Upper lobe of left lung (tissue), 6 donors: ENCODE measurements around the gene POT1. TPM values are rescaled to one million over a fixed set of nuclear protein-coding genes. Genes with fewer than 3 reads are reported as not detected.
A peak's percentile ranks its signal among the peaks of the same experiment; 100 is the strongest.

Source experiments
- ATAC-seq, 2 donors: fragments of 200-7000 bp; cut with Tn5 transposase; one replicate each; pipeline ENCODE4 v1.9.1; 2022; ENCODE audit warnings: mild to moderate bottlenecking in 2 of 2, moderate library complexity in 2 of 2; ENCODE audit not compliant: low FRiP score in 2 of 2
- DNase-seq, 2 donors: peaks; one replicate each; pipeline ENCODE4 v3.0.0-alpha.2; 2019 to 2020
- H3K27ac ChIP-seq, 4 donors: fragments of 200-600 bp; sonication (generic); one replicate each; pipeline ENCODE4 v1.5.1; 2016 to 2019
- H3K27me3 ChIP-seq, 4 donors: fragments of 200-600 bp; sonication (generic); one replicate each; pipeline ENCODE4 v1.5.1; 2017 to 2019
- H3K36me3 ChIP-seq, 4 donors: fragments of 200-600 bp; sonication (generic); one replicate each; pipeline ENCODE4 v1.5.1; 2016 to 2019
- H3K4me1 ChIP-seq, 4 donors: fragments of 200-600 bp; sonication (generic); one replicate each; pipeline ENCODE4 v1.5.1; 2018 to 2019
- H3K4me3 ChIP-seq, 4 donors: fragments of 200-600 bp; sonication (generic); one replicate each; pipeline ENCODE4 v1.5.1; 2017 to 2019; ENCODE audit warnings: mild to moderate bottlenecking in 2 of 4, moderate library complexity in 1 of 4
- H3K9me3 ChIP-seq, 4 donors: fragments of 200-600 bp; sonication (generic); one replicate each; pipeline ENCODE4 v1.5.1; 2018 to 2019
- EP300 ChIP-seq, 4 donors: sonication (generic); formaldehyde crosslinking; IDR thresholded peaks; one replicate each; pipeline ENCODE4 v1.5.1; 2017; ENCODE audit warnings: antibody characterized with exemption in 4 of 4, control low read depth in 2 of 4
- POLR2A ChIP-seq, 4 donors: fragments of 450-650 bp; IDR thresholded peaks; one replicate each; pipeline ENCODE4 v1.5.1; 2016 to 2017; ENCODE audit warnings: antibody characterized with exemption in 4 of 4, mild to moderate bottlenecking in 2 of 4
- POLR2AphosphoS5 ChIP-seq, 2 donors: sonication (generic); formaldehyde crosslinking; IDR thresholded peaks; one replicate each; pipeline ENCODE4 v1.5.1; 2017; ENCODE audit warnings: antibody characterized with exemption in 2 of 2
- WGBS, 2 donors: methylation state at CpG; one replicate each; pipeline ENCODE4 v1.1.5; 2017 to 2018; 5-methylcytosine and 5-hydroxymethylcytosine counted together
- total RNA-seq, 6 donors: library from RNA; depleted of rRNA in 4 of 6; stranded (reverse); fragments of >200 nt in 4 of 6; gene quantifications; one replicate each; pipeline versions ENCODE4 v1.1.0 to v1.2.1, GENCODE V29; 2016 to 2021
- TF ChIP-seq, protein P1 (sequence below), 6 experiments: fragments of 450-650 bp in 4 of 6; fragments of 200-600 bp in 2 of 6; sonication (generic) in 2 of 6; IDR thresholded peaks; one replicate each; pipeline ENCODE4 v1.5.1; 2016 to 2019; ENCODE audit warnings: antibody characterized with exemption in 6 of 6
- donor health status: DM: no; HTN: no; CAD: no; lungs with moderate emphysema.
- donor health status: DM: no; HTN: yes; CAD: no; lungs with severe emphysema.

Gene POT1
- total RNA-seq, 6 donors from 2014 or later: 9.3 to 26.7 (median 14.7) TPM

DNA sequence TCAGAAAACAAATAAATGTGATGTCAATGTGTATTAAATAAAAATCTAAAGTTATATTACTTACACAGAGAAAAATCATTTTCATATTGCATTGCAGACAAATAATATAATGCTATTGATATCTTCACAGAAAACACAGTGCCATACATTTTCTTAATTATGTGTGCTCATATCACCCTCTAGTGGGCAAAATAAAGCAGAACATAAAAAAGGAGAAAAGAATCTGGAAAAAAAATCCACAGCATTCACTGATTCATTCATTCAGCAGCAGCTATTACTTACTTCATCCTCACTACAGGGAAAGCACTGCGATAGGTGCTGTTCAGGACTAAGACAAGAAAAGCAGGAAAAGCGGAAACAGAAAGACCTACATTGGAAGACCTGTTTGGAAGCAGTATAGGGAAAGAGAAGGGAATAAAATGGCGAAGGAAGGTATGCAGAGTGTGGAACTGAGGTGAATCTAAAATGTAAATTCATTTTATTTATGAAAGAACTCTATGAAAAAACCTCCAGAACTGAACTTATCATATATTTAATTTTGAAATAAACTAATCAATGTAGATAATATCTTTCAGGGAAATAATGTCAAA, 73.2 kb downstream of the POT1 start:
- no peak overlapping the region for H3K4me3 ChIP-seq
- WGBS, 2 donors: 90 to 93% methylated on average over 3 of the region's 3 CpGs
- peak in 1 of 2 donors; percentile 35 for ATAC-seq
- no peak for TF ChIP-seq POLR2AphosphoS5 (IDR thresholded peaks at IDR 0.05)
- no peak for TF ChIP-seq EP300 (IDR thresholded peaks at IDR 0.05)
- TF ChIP-seq POLR2A (IDR thresholded peaks at IDR 0.05): no peak
- TF ChIP-seq, protein P1, sequence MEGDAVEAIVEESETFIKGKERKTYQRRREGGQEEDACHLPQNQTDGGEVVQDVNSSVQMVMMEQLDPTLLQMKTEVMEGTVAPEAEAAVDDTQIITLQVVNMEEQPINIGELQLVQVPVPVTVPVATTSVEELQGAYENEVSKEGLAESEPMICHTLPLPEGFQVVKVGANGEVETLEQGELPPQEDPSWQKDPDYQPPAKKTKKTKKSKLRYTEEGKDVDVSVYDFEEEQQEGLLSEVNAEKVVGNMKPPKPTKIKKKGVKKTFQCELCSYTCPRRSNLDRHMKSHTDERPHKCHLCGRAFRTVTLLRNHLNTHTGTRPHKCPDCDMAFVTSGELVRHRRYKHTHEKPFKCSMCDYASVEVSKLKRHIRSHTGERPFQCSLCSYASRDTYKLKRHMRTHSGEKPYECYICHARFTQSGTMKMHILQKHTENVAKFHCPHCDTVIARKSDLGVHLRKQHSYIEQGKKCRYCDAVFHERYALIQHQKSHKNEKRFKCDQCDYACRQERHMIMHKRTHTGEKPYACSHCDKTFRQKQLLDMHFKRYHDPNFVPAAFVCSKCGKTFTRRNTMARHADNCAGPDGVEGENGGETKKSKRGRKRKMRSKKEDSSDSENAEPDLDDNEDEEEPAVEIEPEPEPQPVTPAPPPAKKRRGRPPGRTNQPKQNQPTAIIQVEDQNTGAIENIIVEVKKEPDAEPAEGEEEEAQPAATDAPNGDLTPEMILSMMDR (IDR thresholded peaks at IDR 0.05): peak in 5 of 6 experiments; percentile 19 to 49 (median 45)
- H3K9me3 ChIP-seq: no peaks in the 10 kb centered on the region
- H3K27me3 ChIP-seq: no peaks in the 10 kb centered on the region
- no peaks in the 10 kb centered on the region for H3K4me1 ChIP-seq
- H3K36me3 ChIP-seq: peaks cover 0 to 18% (median 1%) of the 10 kb centered on the region in 4 donors
- H3K27ac ChIP-seq: no peak overlapping the region
- DNase-seq: no peak

DNA sequence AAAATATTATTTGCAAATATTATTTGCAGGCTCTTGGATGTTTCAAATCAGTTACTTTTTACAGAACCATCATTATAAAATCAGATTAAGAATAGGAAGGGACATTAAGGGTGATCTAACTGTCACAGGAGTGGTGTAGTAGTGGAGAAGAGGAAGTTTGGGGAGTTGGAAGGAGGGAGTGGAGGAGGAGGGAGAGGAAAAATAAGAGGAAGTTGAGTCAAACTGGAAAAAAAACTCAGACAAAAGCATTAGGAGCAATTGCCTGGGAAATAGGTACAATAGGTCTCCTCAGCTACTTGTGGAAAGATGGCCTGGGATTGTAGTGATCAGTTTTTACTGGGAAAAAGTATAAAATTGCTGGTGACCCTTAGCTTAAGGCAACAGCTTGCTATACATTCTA, 86.3 kb downstream of the POT1 start:
- peaks cover 0 to 16% (median 3%) of the 10 kb centered on the region in 4 donors for H3K36me3 ChIP-seq
- H3K9me3 ChIP-seq: no peaks in the 10 kb centered on the region
- ATAC-seq: no peak
- TF ChIP-seq POLR2A (IDR thresholded peaks at IDR 0.05): no peak
- TF ChIP-seq, protein P1 (IDR thresholded peaks at IDR 0.05): no peak
- no peak for TF ChIP-seq EP300 (IDR thresholded peaks at IDR 0.05)
- no peak for TF ChIP-seq POLR2AphosphoS5 (IDR thresholded peaks at IDR 0.05)
- no peaks in the 10 kb centered on the region for H3K4me1 ChIP-seq
- no peaks in the 10 kb centered on the region for H3K27me3 ChIP-seq
- no peak overlapping the region for H3K27ac ChIP-seq
- H3K4me3 ChIP-seq: no peak overlapping the region
- DNase-seq: no peak

DNA sequence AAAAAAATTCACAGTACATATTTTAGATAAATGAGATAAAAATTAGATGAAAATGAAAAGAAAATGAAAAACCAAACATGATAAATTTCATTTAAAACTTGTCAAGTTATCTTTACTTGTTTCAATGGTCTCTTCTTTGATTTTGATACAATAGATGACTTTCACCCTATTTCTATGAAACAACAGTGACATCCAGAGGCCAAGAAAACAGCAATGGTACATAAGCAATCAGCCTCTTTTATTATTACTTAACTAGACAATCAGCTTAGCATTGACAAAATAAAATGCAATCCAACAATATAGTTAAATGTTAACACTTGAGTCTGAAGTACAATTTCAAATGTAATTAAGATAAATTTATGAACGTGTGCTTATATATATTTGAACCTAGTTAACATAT, 89.2 kb downstream of the POT1 start:
- no peak for TF ChIP-seq POLR2AphosphoS5 (IDR thresholded peaks at IDR 0.05)
- TF ChIP-seq, protein P1 (IDR thresholded peaks at IDR 0.05): no peak
- TF ChIP-seq POLR2A (IDR thresholded peaks at IDR 0.05): no peak
- no peak for TF ChIP-seq EP300 (IDR thresholded peaks at IDR 0.05)
- DNase-seq: no peak

DNA sequence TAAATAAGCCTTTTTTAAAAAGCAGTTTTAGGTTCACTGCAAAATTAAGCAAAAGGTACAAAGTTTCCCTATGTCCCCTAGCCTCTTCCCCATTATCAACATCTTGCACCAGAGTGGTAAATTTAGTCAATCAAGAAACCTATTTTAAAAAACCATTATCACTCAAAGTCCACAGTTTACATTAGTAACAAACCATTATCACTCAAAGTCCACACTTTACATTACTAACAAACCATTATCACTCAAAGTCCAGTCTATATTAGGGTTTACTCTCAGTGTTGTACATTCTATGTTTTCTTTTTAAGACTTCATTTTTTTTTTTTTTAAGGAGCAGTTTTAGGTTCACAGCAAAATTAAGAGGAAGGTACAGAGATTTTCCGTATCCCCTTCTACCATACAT, 89.9 kb downstream of the POT1 start:
- WGBS, 2 donors: 93 to 96% methylated on average over 1 of the region's 1 CpG
- Histone ChIP-seq H3K4me3 (no peak overlapping the region), H3K4me1 (no peaks in the 10 kb centered on the region), H3K36me3 (peaks cover 0 to 3% (median 0%) of the 10 kb centered on the region in 4 donors), H3K9me3 (no peaks in the 10 kb centered on the region), H3K27me3 (no peaks in the 10 kb centered on the region), H3K27ac (no peak overlapping the region)
- DNase-seq (no peak), ATAC-seq (no peak)
- no peak for TF ChIP-seq EP300 (IDR thresholded peaks at IDR 0.05)
- TF ChIP-seq, protein P1 (IDR thresholded peaks at IDR 0.05): no peak
- TF ChIP-seq POLR2A (IDR thresholded peaks at IDR 0.05): no peak
- no peak for TF ChIP-seq POLR2AphosphoS5 (IDR thresholded peaks at IDR 0.05)

More for the DNA sequence above, 89.2 kb downstream of the POT1 start:
- H3K4me3 ChIP-seq: no peak overlapping the region
- peaks cover 0 to 2% (median 0%) of the 10 kb centered on the region in 4 donors for H3K36me3 ChIP-seq
- ATAC-seq: no peak
- WGBS, 2 donors: 71% methylated on average over 1 of the region's 1 CpG
- no peaks in the 10 kb centered on the region for H3K9me3 ChIP-seq
- H3K4me1 ChIP-seq: no peaks in the 10 kb centered on the region
- no peaks in the 10 kb centered on the region for H3K27me3 ChIP-seq
- H3K27ac ChIP-seq: no peak overlapping the region

DNA sequence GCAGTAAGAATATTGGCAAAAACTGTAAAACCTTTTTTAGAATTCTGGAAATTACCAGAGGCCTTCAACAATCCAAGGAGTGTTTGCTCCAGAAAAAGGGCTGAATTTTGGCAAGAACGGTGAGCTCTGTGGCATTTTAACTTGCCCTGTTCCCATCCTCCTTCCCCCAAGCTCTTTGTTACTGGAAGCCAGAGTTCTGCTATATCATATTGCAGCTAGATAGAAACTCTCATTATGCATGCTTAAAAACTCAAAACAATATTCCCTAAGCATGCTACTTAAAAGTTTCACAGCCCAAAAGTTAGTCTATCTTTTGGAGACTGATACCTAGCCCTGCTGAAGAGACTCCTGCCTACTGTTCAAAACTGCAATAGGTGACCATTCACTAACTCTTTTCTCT, 93.5 kb downstream of the POT1 start:
- no peak overlapping the region for H3K4me3 ChIP-seq
- TF ChIP-seq, protein P1 (IDR thresholded peaks at IDR 0.05): no peak
- TF ChIP-seq EP300 (IDR thresholded peaks at IDR 0.05): no peak
- TF ChIP-seq POLR2AphosphoS5 (IDR thresholded peaks at IDR 0.05): no peak
- TF ChIP-seq POLR2A (IDR thresholded peaks at IDR 0.05): no peak
- H3K36me3 ChIP-seq: peaks cover 0 to 3% (median 0%) of the 10 kb centered on the region in 4 donors
- H3K27ac ChIP-seq: no peak overlapping the region
- DNase-seq (no peak), ATAC-seq (no peak)
- H3K9me3 ChIP-seq: no peaks in the 10 kb centered on the region
- H3K27me3 ChIP-seq: no peaks in the 10 kb centered on the region
- WGBS, 2 donors: 82 to 94% methylated on average over 1 of the region's 1 CpG
- no peaks in the 10 kb centered on the region for H3K4me1 ChIP-seq
